Neutrophil (primary cell): ENCODE results near the gene KCNB1.

Source experiments
- H3K27ac ChIP-seq: fragments of 200-600 bp; sonication (generic); 2 replicates; pipeline ENCODE4 v1.5.1; 2016; ENCODE audit warnings: mild to moderate bottlenecking, moderate library complexity
- H3K27me3 ChIP-seq: fragments of 200-600 bp; sonication (generic); 2 replicates; pipeline ENCODE4 v1.6.0; 2016; ENCODE audit warnings: mild to moderate bottlenecking
- H3K36me3 ChIP-seq: fragments of 200-600 bp; sonication (generic); 2 replicates; pipeline ENCODE4 v1.5.1; 2017
- H3K4me1 ChIP-seq, 2 experiments: fragments of 200-600 bp in 1 of 2; sonication (generic) in 1 of 2; 1 replicate in 1 of 2; 2 replicates in 1 of 2; pipeline versions ENCODE4 v1.5.1 to v1.6.1; 2013 to 2016; ENCODE audit warnings: low read depth in 1 of 2, low read length in 1 of 2, mild to moderate bottlenecking in 1 of 2, moderate library complexity in 1 of 2; ENCODE audit not compliant: control insufficient read depth in 1 of 2, insufficient read depth in 1 of 2
- H3K4me3 ChIP-seq, 2 experiments: fragments of 200-600 bp in 1 of 2; sonication (generic) in 1 of 2; 1 replicate in 1 of 2; 2 replicates in 1 of 2; pipeline ENCODE4 v1.5.1; 2013 to 2016; ENCODE audit warnings: low read depth in 1 of 2, low read length in 1 of 2, mild to moderate bottlenecking in 1 of 2, moderate library complexity in 1 of 2
- H3K9me3 ChIP-seq: fragments of 200-600 bp; sonication (generic); 2 replicates; pipeline ENCODE4 v1.5.1; 2016
- CTCF ChIP-seq: fragments of 200-600 bp; sonication (generic); IDR thresholded peaks from 2 replicates; pipeline ENCODE4 v1.5.1; 2016; ENCODE audit warnings: antibody characterized with exemption

The KCNB1 gene

GRCh38 chr20:49393803-49394202, 88.7 kb downstream of the KCNB1 start:
- H3K27me3 ChIP-seq: peaks cover 44% of the 10 kb centered on the region
- TF ChIP-seq CTCF: no peak

GRCh38 chr20:49392745-49393144, 89.7 kb downstream of the KCNB1 start:
- Histone ChIP-seq H3K36me3 (no peaks in the 10 kb centered on the region), H3K9me3 (no peaks in the 10 kb centered on the region), H3K27me3 (peaks cover 53% of the 10 kb centered on the region), H3K4me1 (no peaks in the 10 kb centered on the region), H3K4me3 (no peak overlapping the region), H3K27ac (no peak overlapping the region)
- TF ChIP-seq CTCF: no peak

More at GRCh38 chr20:49393803-49394202, 88.7 kb downstream of the KCNB1 start:
- Histone ChIP-seq H3K9me3 (no peaks in the 10 kb centered on the region), H3K36me3 (no peaks in the 10 kb centered on the region), H3K4me1 (no peaks in the 10 kb centered on the region), H3K27ac (no peak overlapping the region), H3K4me3 (no peak overlapping the region)

- Histone ChIP-seq H3K9me3 (no peaks in the 10 kb centered on the region), H3K4me1 (no peaks in the 10 kb centered on the region), H3K36me3 (no peaks in the 10 kb centered on the region), H3K27ac (no peak overlapping the region), H3K4me3 (no peak overlapping the region), H3K27me3 (peaks cover 63% of the 10 kb centered on the region)
- TF ChIP-seq CTCF: no peak
Measured at GRCh38 chr20:49391404-49392245, 90.8 kb downstream of the KCNB1 start.

GRCh38 chr20:49389854-49390253, 92.6 kb downstream of the KCNB1 start:
- no peak overlapping the region for H3K27ac ChIP-seq
- H3K9me3 ChIP-seq: no peaks in the 10 kb centered on the region
- no peak for TF ChIP-seq CTCF
- no peaks in the 10 kb centered on the region for H3K4me1 ChIP-seq
- H3K36me3 ChIP-seq: no peaks in the 10 kb centered on the region
- peaks cover 63% of the 10 kb centered on the region for H3K27me3 ChIP-seq
- H3K4me3 ChIP-seq: no peak overlapping the region

GRCh38 chr20:49388744-49389143, 93.7 kb downstream of the KCNB1 start:
- Histone ChIP-seq H3K36me3 (no peaks in the 10 kb centered on the region), H3K27me3 (peaks cover 61% of the 10 kb centered on the region), H3K9me3 (no peaks in the 10 kb centered on the region), H3K4me1 (no peaks in the 10 kb centered on the region), H3K27ac (no peak overlapping the region), H3K4me3 (no peak overlapping the region)
- TF ChIP-seq CTCF: no peak
